ENCODE measurements around the gene PTPRG.

GRCh38 chr3:61986473-61986872 is 425.1 kb downstream of the PTPRG start:
- TF ChIP-seq POLR2A (IDR thresholded peaks at IDR 0.05) = no peak
- TF ChIP-seq CTCF (IDR thresholded peaks at IDR 0.05) = no peak
